ENCODE data around the gene PAK3. TPM values are rescaled to one million over a fixed set of nuclear protein-coding genes. Genes with fewer than 3 reads are reported as not detected.

Gene PAK3
- total and polyA plus RNA-seq, 2 of the 8 experiments (the other 6 are each of a cell fraction or from before 2014, with no cell fraction given) = 0.80 to 7.2 TPM

GRCh38 chrX:111264385-111264784 is 168.4 kb downstream of the PAK3 start:
- no peak overlapping the region for H2BK20ac ChIP-seq (ENCODE audit: low read length)
- peaks cover 0 to 2% (median under 1%) of the 10 kb centered on the region in 4 experiments; a peak in 3 of 7 replicates for H3K4me1 ChIP-seq (replicated peaks in 1 of 4; ENCODE audit: control insufficient read depth in 3 of 4, insufficient read depth in 4 of 4, low read length in 3 of 4)
- no peaks in the 10 kb centered on the region for H3K27me3 ChIP-seq (replicated peaks in 1 of 4; ENCODE audit: control insufficient read depth in 3 of 4, extremely low read depth in 1 of 4, insufficient read depth in 3 of 4, low read length in 3 of 4)
- DNase-seq (ENCODE audit: low read depth in 1 of 2, low spot score in 2 of 2) (no peak), FAIRE-seq (no peak)
- no peaks in the 10 kb centered on the region for H3K36me3 ChIP-seq (ENCODE audit: control insufficient read depth in 2 of 4, insufficient read depth in 4 of 4, low read length in 3 of 4)
- no peak overlapping the region for H3K4me3 ChIP-seq (ENCODE audit: extremely low read depth in 1 of 4, insufficient read depth in 2 of 4, low read depth in 3 of 4, low read length in 4 of 4)
- no peak overlapping the region for H4K91ac ChIP-seq (replicated peaks; ENCODE audit: insufficient read length, low read length)
- H3K79me2 ChIP-seq (ENCODE audit: control insufficient read depth in 1 of 2, insufficient read depth in 2 of 2, low read length in 2 of 2) = no peaks in the 10 kb centered on the region
- H3K14ac ChIP-seq (ENCODE audit: insufficient read length) = no peak overlapping the region
- WGBS, 2 experiments (ENCODE audit: extremely low coverage in 1 of 2, insufficient coverage in 1 of 2, insufficient read length in 1 of 2, insufficient replicate concordance in 2 of 2, low coverage in 1 of 2, low lambda C conversion rate in 2 of 2, missing lambda C conversion rate in 1 of 2) = 96% methylated on average over 2 of the region's 2 CpGs; no CpG with 5 or more reads in 1 of the 2 experiments
- no peak overlapping the region for H3K4me2 ChIP-seq (ENCODE audit: insufficient read depth in 1 of 2, low read depth in 2 of 2, low read length in 2 of 2)
- H3K27ac ChIP-seq (ENCODE audit: low read depth, low read length) = no peak overlapping the region
- CTCF ChIA-PET (ENCODE audit: partially characterized antibody) = no interaction called here
- H4K5ac ChIP-seq (ENCODE audit: insufficient read length, low read depth, low read length) = no peak overlapping the region
- no peak overlapping the region for H2BK5ac ChIP-seq (ENCODE audit: low read depth, low read length)
- H3K23ac ChIP-seq (ENCODE audit: insufficient read length) = no peak overlapping the region
- no peaks in the 10 kb centered on the region for H4K20me1 ChIP-seq (replicated peaks in 1 of 2; ENCODE audit: control insufficient read depth in 1 of 2, insufficient read depth in 2 of 2, low read length in 2 of 2)
- H3K9me3 ChIP-seq (ENCODE audit: insufficient read depth in 2 of 2, low read depth in 1 of 2, low read length in 1 of 2) = no peaks in the 10 kb centered on the region
- no peak overlapping the region for H3K18ac ChIP-seq (ENCODE audit: extremely low read depth, low read length)
- TF ChIP-seq TCF12 (IDR thresholded peaks at IDR 0.05; ENCODE audit: low read depth, low read length) = no peak
- TF ChIP-seq ATF3 (IDR thresholded peaks at IDR 0.05; ENCODE audit: insufficient read depth, low read depth, low read length) = no peak
- no peak overlapping the region for H2BK15ac ChIP-seq (ENCODE audit: low read length)
- H4K8ac ChIP-seq (ENCODE audit: extremely low read depth, insufficient read depth, low read length) = no peak overlapping the region
- H2AK5ac ChIP-seq (ENCODE audit: low read depth, low read length) = no peak overlapping the region
- POLR2A ChIA-PET (ENCODE audit: partially characterized antibody) = no interaction called here
- H2BK120ac ChIP-seq (replicated peaks; ENCODE audit: low read depth, low read length) = no peak overlapping the region
- H3K79me1 ChIP-seq (ENCODE audit: low read depth, low read length) = no peaks in the 10 kb centered on the region
- H2BK12ac ChIP-seq (ENCODE audit: low read depth, low read length) = no peak overlapping the region
- no peak overlapping the region for H2AFZ ChIP-seq (ENCODE audit: low read length)
- H3K56ac ChIP-seq (replicated peaks; ENCODE audit: insufficient read length, low read depth, low read length) = no peak overlapping the region
- H3K4ac ChIP-seq (replicated peaks; ENCODE audit: insufficient read length, low read depth, low read length) = no peak overlapping the region
- H3K9ac ChIP-seq (replicated peaks in 1 of 4; ENCODE audit: extremely low read depth in 1 of 4, low read depth in 3 of 4, low read length in 3 of 4) = no peak overlapping the region
- H3K23me2 ChIP-seq (ENCODE audit: low read depth, low read length) = no peaks in the 10 kb centered on the region
